ENCODE measurements around the gene CTBP1.
A peak's percentile ranks its signal among the peaks of the same experiment; 100 is the strongest.
"Not testable (repeated sequence)": the region's sequence is repeated elsewhere in the genome, so short reads cannot be mapped to it uniquely, and the experiment has no call there.

CTBP1 gene
- long read RNA-seq, donor 1, transcript CTBP1-201 (9 exons, 2,297 nt) = minor isoform, 8 of 36 reads
- long read RNA-seq, donor 1, transcript CTBP1-203 (10 exons, 2,467 nt) = major isoform, 15 of 36 reads
- long read RNA-seq, donor 1, partial matches to known transcripts = 0 of 36 reads
- long read RNA-seq, donor 1, other reads (novel, unspliced or antisense) = 12 of 36 reads
- long read RNA-seq, donor 2, transcript CTBP1-201 (9 exons, 2,297 nt) = minor isoform, 7 of 30 reads
- long read RNA-seq, donor 2, transcript CTBP1-203 (10 exons, 2,467 nt) = major isoform, 12 of 30 reads
- long read RNA-seq, donor 2, partial matches to known transcripts = 0 of 30 reads
- long read RNA-seq, donor 2, other reads (novel, unspliced or antisense) = 10 of 30 reads
- long read RNA-seq, donor 3, transcript CTBP1-203 (10 exons, 2,467 nt) = major isoform, 11 of 26 reads
- long read RNA-seq, donor 3, partial matches to known transcripts = 10 of 26 reads
- long read RNA-seq, donor 3, other reads (novel, unspliced or antisense) = 0 of 26 reads
- long read RNA-seq, donor 4, transcript CTBP1-203 (10 exons, 2,467 nt) = major isoform, 15 of 24 reads
- long read RNA-seq, donor 4, partial matches to known transcripts = 0 of 24 reads
- long read RNA-seq, donor 4, other reads (novel, unspliced or antisense) = 5 of 24 reads
- long read RNA-seq, donor 5, transcript CTBP1-201 (9 exons, 2,297 nt) = minor isoform, 5 of 26 reads
- long read RNA-seq, donor 5, transcript CTBP1-203 (10 exons, 2,467 nt) = major isoform, 12 of 26 reads
- long read RNA-seq, donor 5, partial matches to known transcripts = 0 of 26 reads
- long read RNA-seq, donor 5, other reads (novel, unspliced or antisense) = 8 of 26 reads
- long read RNA-seq, donor 6, transcript CTBP1-203 (10 exons, 2,467 nt) = major isoform, 17 of 31 reads
- long read RNA-seq, donor 6, partial matches to known transcripts = 0 of 31 reads
- long read RNA-seq, donor 6, other reads (novel, unspliced or antisense) = 10 of 31 reads
- long read RNA-seq, donor 7, transcript CTBP1-201 (9 exons, 2,297 nt) = minor isoform, 9 of 44 reads
- long read RNA-seq, donor 7, transcript CTBP1-203 (10 exons, 2,467 nt) = major isoform, 18 of 44 reads
- long read RNA-seq, donor 7, partial matches to known transcripts = 0 of 44 reads
- long read RNA-seq, donor 7, other reads (novel, unspliced or antisense) = 16 of 44 reads
- long read RNA-seq, donor 8, transcript CTBP1-203 (10 exons, 2,467 nt) = major isoform, 12 of 27 reads
- long read RNA-seq, donor 8, transcript CTBP1-201 (9 exons, 2,297 nt) = minor isoform, 9 of 27 reads
- long read RNA-seq, donor 8, partial matches to known transcripts = 0 of 27 reads
- long read RNA-seq, donor 8, other reads (novel, unspliced or antisense) = 6 of 27 reads

GRCh38 chr4:1248245-1249147 is at the start of gene CTBP1:
TSS of gene CTBP1 (minus strand) at chr4:1249130. CDS start at chr4:1241331, 7,799 bp downstream.
- DNase-seq = peak; percentile 85

- DNase-seq = no peak
These were observed 49.5 kb upstream of the CTBP1 start for GRCh38 chr4:1298461-1298860.

- DNase-seq = no peak
These were observed 48.8 kb upstream of the CTBP1 start for GRCh38 chr4:1297456-1298325.

GRCh38 chr4:1297023-1297395 is 48.1 kb upstream of the CTBP1 start:
- DNase-seq = no peak

- no peak for DNase-seq
These were observed 47.5 kb upstream of the CTBP1 start for GRCh38 chr4:1296324-1297022.

- DNase-seq = no peak
These were observed 46.6 kb upstream of the CTBP1 start for GRCh38 chr4:1295405-1296055.

GRCh38 chr4:1294891-1295290 is 46.0 kb upstream of the CTBP1 start:
- DNase-seq = no peak

GRCh38 chr4:1294424-1294823 is 45.5 kb upstream of the CTBP1 start:
- no peak for DNase-seq

GRCh38 chr4:1293991-1294390 is 45.1 kb upstream of the CTBP1 start:
- DNase-seq = no peak

GRCh38 chr4:1293531-1293941 is 44.6 kb upstream of the CTBP1 start:
- no peak for DNase-seq

- not testable (repeated sequence) for DNase-seq
These were observed 43.7 kb upstream of the CTBP1 start for GRCh38 chr4:1292703-1293011.

- DNase-seq = no peak
These were observed 43.2 kb upstream of the CTBP1 start for GRCh38 chr4:1291996-1292702.

GRCh38 chr4:1291091-1291490 is 42.2 kb upstream of the CTBP1 start:
- DNase-seq = no peak

GRCh38 chr4:1290165-1290977 is 41.4 kb upstream of the CTBP1 start:
- DNase-seq = peak; percentile 65

GRCh38 chr4:1289207-1290164 is 40.6 kb upstream of the CTBP1 start, which contains the start of gene MAEA:
TSS of gene MAEA (plus strand) at chr4:1289891. CDS start at chr4:1289914, 23 bp downstream.
- peak; percentile 88 for DNase-seq

GRCh38 chr4:1288786-1289185 is 39.9 kb upstream of the CTBP1 start:
- DNase-seq = no peak

All from right kidney (tissue), 9 donors.